ENCODE measurements around the gene RNU1-2.
A peak's percentile ranks its signal among the peaks of the same experiment; 100 is the strongest.
"Not testable (repeated sequence)": the region's sequence is repeated elsewhere in the genome, so short reads cannot be mapped to it uniquely, and the experiment has no call there.

The RNU1-2 gene

GRCh38 chr1:16925635-16926490, 30.1 kb downstream of the RNU1-2 start:
- ChIA-PET CTCF (interaction anchor here (0.6 to 1.7 kb wide), 12 partner anchors 10 to 853 kb away, joined by 3 to 5 read pairs (median 3); no protein-coding TSS in a partner anchor), POLR2A (ENCODE audit: low non-redundant PET) (interaction anchor here (0.5 kb wide), 1 partner anchor 556 kb away, joined by 3 read pairs; no protein-coding TSS in a partner anchor)
- peak overlapping the region; percentile 97 for H3K27ac ChIP-seq
- peak; percentile 99 for DNase-seq (ENCODE audit: low spot score)
- TF ChIP-seq, protein P1, sequence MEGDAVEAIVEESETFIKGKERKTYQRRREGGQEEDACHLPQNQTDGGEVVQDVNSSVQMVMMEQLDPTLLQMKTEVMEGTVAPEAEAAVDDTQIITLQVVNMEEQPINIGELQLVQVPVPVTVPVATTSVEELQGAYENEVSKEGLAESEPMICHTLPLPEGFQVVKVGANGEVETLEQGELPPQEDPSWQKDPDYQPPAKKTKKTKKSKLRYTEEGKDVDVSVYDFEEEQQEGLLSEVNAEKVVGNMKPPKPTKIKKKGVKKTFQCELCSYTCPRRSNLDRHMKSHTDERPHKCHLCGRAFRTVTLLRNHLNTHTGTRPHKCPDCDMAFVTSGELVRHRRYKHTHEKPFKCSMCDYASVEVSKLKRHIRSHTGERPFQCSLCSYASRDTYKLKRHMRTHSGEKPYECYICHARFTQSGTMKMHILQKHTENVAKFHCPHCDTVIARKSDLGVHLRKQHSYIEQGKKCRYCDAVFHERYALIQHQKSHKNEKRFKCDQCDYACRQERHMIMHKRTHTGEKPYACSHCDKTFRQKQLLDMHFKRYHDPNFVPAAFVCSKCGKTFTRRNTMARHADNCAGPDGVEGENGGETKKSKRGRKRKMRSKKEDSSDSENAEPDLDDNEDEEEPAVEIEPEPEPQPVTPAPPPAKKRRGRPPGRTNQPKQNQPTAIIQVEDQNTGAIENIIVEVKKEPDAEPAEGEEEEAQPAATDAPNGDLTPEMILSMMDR (conservative IDR thresholded peaks at IDR 0.05; ENCODE audit: low read depth), result no peak; the same call in 1 of the 2 replicates

- ChIA-PET POLR2A (ENCODE audit: low non-redundant PET) (no interaction called here), CTCF (interaction anchor here (0.7 to 1.2 kb wide), 2 partner anchors 24 to 33 kb away, joined by 3 to 4 read pairs; no protein-coding TSS in a partner anchor)
- DNase-seq (ENCODE audit: low spot score), result no peak
- TF ChIP-seq, protein P1 (conservative IDR thresholded peaks at IDR 0.05; ENCODE audit: low read depth), result no peak
- peak overlapping the region; percentile 97 for H3K27ac ChIP-seq
Observed at GRCh38 chr1:16926491-16927073, 30.8 kb downstream of the RNU1-2 start.

- TF ChIP-seq, protein P1 (conservative IDR thresholded peaks at IDR 0.05; ENCODE audit: low read depth), result no peak
- DNase-seq (ENCODE audit: low spot score), result no peak
- peak overlapping the region; percentile 97 for H3K27ac ChIP-seq
- ChIA-PET CTCF (no interaction called here), POLR2A (ENCODE audit: low non-redundant PET) (no interaction called here)
Observed at GRCh38 chr1:16927256-16927655, 31.5 kb downstream of the RNU1-2 start.

DNA sequence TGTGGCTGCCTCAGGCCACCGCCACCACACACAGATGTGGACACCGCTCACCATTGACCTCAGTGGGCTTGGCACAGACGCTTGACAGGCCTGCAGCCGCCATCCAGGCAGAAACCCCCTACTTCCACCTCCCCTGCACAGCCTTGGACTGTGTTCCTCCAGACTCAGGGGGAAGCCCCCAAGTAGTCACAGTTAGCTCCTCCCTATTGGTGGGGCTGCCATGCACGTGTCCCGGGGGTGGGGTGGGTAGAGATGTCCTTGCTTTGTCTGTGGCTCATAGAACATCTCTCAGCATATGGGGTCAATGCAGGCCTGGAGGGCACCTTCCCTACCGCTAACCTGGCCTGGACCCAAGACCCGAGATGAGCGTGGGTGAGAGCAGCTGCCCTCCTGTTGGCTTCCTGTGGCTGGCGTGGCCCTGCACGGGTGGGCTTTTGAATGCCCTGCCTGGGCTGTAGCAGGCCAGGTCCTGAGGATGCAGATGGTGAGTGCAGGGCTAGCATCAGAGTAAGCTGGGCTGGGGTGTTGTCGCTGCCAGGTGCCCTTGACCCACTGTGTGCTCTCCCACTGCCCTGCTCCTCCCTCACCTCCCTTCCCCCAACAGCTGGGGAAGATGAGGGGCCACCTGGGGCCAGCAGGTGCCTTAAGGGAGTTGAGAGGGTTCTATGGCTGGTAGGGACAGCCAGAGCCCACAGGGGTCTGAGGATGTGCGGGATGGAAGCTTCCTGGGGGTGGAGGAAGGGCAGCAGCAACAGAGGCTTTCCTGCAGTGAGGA, 32.1 kb downstream of the RNU1-2 start:
- DNase-seq (ENCODE audit: low spot score), result no peak
- TF ChIP-seq, protein P1 (conservative IDR thresholded peaks at IDR 0.05; ENCODE audit: low read depth), result no peak
- peak overlapping the region; percentile 97 for H3K27ac ChIP-seq
- ChIA-PET CTCF (no interaction called here), POLR2A (ENCODE audit: low non-redundant PET) (no interaction called here)

DNA sequence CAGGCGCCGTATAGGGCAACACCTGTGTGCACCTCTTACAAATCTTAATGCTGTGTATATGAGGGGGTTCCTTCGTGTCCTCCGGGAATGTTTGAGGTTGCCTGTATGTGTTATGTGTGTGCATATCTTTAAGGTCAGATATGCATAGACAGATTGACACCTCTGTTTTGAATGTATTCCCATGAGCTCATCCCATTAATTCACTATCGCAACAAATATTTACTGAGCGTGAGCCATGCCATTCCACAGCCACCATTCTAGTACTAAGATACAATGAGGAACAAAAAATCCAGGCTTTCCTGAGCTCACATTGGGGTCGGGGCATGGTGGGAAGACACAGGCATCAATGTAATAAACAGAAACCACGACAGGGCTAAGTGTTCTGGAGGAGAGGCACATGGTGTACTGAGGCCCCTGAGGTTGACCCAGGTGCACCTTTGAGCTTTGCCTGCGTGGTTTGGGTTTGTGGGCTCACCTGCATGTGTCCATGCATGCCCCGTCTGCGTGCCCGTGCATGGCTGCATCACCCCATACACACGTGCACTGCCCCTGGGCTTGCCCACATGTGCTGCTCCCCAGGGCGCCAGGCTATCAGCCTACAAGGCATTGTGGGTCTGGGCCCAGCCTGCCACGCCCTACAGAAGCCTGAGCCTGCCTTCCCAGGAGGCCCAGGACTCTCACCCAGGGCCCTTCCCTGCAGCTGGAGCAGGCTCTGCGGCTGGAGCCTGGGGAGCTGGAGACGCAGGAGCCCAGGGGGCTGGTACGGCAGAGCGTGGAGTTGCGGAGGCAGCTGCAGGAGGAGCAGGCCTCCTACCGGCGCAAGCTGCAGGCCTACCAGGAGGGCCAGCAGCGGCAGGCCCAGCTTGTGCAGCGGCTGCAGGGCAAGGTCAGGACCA, 33.6 kb downstream of the RNU1-2 start:
- DNase-seq (ENCODE audit: low spot score); POLR2A ChIA-PET (ENCODE audit: low non-redundant PET): not testable (repeated sequence)
- H3K27ac ChIP-seq, result peak overlapping the region; percentile 97
- CTCF ChIA-PET, result interaction anchor here (0.6 kb wide), 1 partner anchor 16 kb away, joined by 7 read pairs; no protein-coding TSS in a partner anchor

- DNase-seq (ENCODE audit: low spot score); CTCF ChIA-PET; POLR2A ChIA-PET (ENCODE audit: low non-redundant PET): not testable (repeated sequence)
- peak overlapping the region; percentile 97 for H3K27ac ChIP-seq
Observed at GRCh38 chr1:16931206-16931934, 35.6 kb downstream of the RNU1-2 start.

DNA sequence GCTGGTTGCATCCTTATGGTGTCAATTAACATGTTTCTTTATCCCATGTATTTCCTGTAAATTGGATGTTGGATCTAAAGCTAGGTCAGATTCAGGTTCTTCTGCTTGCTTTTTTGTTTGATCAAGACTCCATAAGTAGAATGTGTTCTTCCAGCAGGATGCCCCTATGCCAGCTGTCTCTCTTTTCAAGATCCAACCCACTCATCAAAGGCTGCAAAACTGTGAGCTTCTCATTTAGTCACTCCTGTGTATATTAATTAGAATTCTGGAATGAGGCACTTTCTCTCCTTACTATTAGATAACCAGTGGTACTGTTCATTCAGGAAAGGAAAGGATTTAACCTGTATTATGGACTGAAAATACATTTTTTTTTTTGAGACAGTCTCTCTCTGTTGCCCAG, 38.2 kb downstream of the RNU1-2 start:
- DNase-seq (ENCODE audit: low spot score); POLR2A ChIA-PET (ENCODE audit: low non-redundant PET); H3K27ac ChIP-seq: not testable (repeated sequence)
- CTCF ChIA-PET, result interaction anchor here (0.6 kb wide), 1 partner anchor 23 kb away, joined by 4 read pairs; no protein-coding TSS in a partner anchor

DNA sequence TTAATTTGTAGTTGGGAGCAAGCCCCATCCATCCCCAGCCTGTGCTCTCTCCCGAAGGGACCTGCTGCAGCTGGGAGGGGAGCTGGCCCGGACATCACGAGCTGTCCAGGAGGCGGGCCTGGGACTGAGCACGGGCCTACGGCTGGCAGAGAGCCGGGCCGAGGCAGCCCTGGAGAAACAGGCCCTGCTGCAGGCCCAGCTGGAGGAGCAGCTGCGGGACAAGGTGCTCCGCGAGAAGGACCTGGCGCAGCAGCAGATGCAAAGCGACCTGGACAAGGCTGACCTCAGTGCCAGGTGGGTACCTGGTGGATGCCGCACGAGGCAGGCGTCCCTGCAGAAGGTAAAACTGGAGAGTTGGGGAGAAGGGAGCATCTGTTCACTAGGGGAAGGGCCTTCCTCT, 40.8 kb downstream of the RNU1-2 start:
- CTCF ChIA-PET, result interaction anchor here (0.5 to 1.0 kb wide), 4 partner anchors 11 to 371 kb away, joined by 3 to 4 read pairs (median 3); no protein-coding TSS in a partner anchor
- peak overlapping the region; percentile 6 for H3K27ac ChIP-seq
- DNase-seq (ENCODE audit: low spot score); POLR2A ChIA-PET (ENCODE audit: low non-redundant PET): not testable (repeated sequence)
